DND-41 (cell line): ENCODE data around the gene EPHX1.

Source experiments
- ATAC-seq: fragments of 200-7000 bp; cut with Tn5 transposase; 3 replicates; pipeline ENCODE4 v1.9.1; 2021; ENCODE audit warnings: low read depth; ENCODE audit not compliant: insufficient read depth
- DNase-seq: peaks from one replicate; pipeline ENCODE4 v3.0.0-alpha.2; 2020
- H2AFZ ChIP-seq: 2 replicates; pipeline ENCODE4 v1.6.0; 2012; ENCODE audit warnings: low read depth, low read length
- H3K27ac ChIP-seq: 2 replicates; pipeline ENCODE4 v1.5.1; 2012; ENCODE audit warnings: low read length, inconsistent platforms
- H3K27me3 ChIP-seq: fragments of 200-600 bp; sonication (generic); 2 replicates; pipeline ENCODE4 v1.6.0; 2012; ENCODE audit warnings: low read length, mild to moderate bottlenecking, inconsistent platforms; ENCODE audit not compliant: insufficient read depth, poor library complexity
- H3K36me3 ChIP-seq: 2 replicates; pipeline ENCODE4 v1.5.1; 2012; ENCODE audit warnings: low read length, inconsistent platforms; ENCODE audit not compliant: insufficient read depth
- H3K4me1 ChIP-seq: 2 replicates; pipeline ENCODE4 v1.5.1; 2012; ENCODE audit warnings: mild to moderate bottlenecking, low read length; ENCODE audit not compliant: insufficient read depth
- H3K4me2 ChIP-seq: 2 replicates; pipeline ENCODE4 v1.6.0; 2012; ENCODE audit warnings: mild to moderate bottlenecking, moderate library complexity, low read length, inconsistent platforms; ENCODE audit not compliant: insufficient read depth
- H3K4me3 ChIP-seq, 2 experiments: fragments of 200-600 bp in 1 of 2; shearing (Covaris generic) in 1 of 2; 2 replicates each; pipeline ENCODE4 v1.5.1; 2012 to 2016; ENCODE audit warnings: inconsistent platforms in 2 of 2, low read length in 2 of 2, mild to moderate bottlenecking in 2 of 2, low read depth in 1 of 2, moderate library complexity in 1 of 2
- H3K79me2 ChIP-seq: 2 replicates; pipeline ENCODE4 v1.6.0; 2012; ENCODE audit warnings: low read length, inconsistent platforms; ENCODE audit not compliant: insufficient read depth
- H3K9ac ChIP-seq: 2 replicates; pipeline ENCODE4 v1.6.0; 2012; ENCODE audit warnings: low read depth, mild to moderate bottlenecking, inconsistent platforms, low read length, moderate library complexity
- H3K9me3 ChIP-seq: 2 replicates; pipeline ENCODE4 v1.5.1; 2012; ENCODE audit warnings: low read length, moderate library complexity, mild to moderate bottlenecking, inconsistent platforms; ENCODE audit not compliant: insufficient read depth, severe bottlenecking
- H4K20me1 ChIP-seq: 2 replicates; pipeline ENCODE4 v1.6.0; 2012; ENCODE audit warnings: low read length; ENCODE audit not compliant: insufficient read depth
- EZH2 ChIP-seq: IDR thresholded peaks from 3 replicates; pipeline ENCODE4 v1.6.1; 2012; ENCODE audit warnings: borderline replicate concordance, low read depth, mild to moderate bottlenecking, moderate library complexity, low read length, inconsistent platforms; ENCODE audit not compliant: severe bottlenecking
- TF ChIP-seq, protein P1 (sequence below): IDR thresholded peaks from 2 replicates; pipeline ENCODE4 v1.5.1; 2012; ENCODE audit warnings: borderline replicate concordance, low read length, moderate library complexity, mild to moderate bottlenecking; ENCODE audit not compliant: poor library complexity, severe bottlenecking; ENCODE audit errors: extremely low read depth

EPHX1 gene

DNA sequence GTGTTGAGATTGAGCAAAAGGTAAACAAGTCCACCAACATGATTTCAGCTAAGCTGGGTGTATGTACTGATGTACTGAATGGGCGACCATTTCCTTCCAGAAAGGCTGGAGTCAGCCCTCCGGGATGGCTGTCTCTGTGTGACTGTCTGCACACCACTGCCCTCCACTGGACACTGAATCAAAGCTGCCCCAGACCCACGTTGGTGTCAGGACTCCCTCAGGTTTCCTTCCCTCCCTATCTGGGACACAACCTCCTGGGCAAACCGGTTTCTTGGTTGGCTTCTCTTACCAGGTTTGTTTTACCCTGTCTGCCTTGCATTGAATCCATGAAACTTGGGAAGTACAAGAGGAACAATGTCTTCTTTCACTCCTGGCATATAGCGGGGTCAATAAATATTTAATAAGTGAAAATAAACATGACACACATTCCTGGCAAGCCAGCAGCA is 37.6 kb upstream of the EPHX1 start:
- peak; percentile 48; the same call in 1 of the 3 replicates for ATAC-seq
- H3K4me2 ChIP-seq: no peak overlapping the region

DNA sequence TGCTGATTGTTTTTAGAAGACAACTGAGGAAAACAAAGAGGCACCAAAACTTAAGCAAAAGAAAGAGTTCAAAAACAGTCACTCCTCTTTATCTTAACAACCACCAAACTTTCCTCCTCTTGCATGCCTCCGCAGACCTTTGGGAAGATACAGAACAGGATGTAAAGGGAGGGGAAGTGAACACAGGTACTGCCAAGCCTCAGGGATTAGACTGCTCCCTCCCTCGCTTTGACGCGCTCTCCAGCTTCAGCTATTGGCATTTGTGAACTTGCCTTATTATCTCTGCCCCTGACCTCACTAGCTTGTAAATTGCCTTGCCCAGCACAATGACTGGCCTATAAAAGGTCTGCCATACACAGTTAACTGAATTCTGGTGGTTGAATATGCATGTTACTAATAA is 37.1 kb upstream of the EPHX1 start:
- Histone ChIP-seq H3K4me3 (no peak overlapping the region), H3K79me2 (peaks cover 10% of the 10 kb centered on the region), H4K20me1 (no peaks in the 10 kb centered on the region), H3K9ac (no peak overlapping the region), H3K9me3 (no peaks in the 10 kb centered on the region), H3K4me2 (no peak overlapping the region), H3K36me3 (no peaks in the 10 kb centered on the region; the same call in 1 of the 2 replicates), H3K27ac (no peak overlapping the region), H2AFZ (no peak overlapping the region), H3K4me1 (peaks cover 26% of the 10 kb centered on the region), H3K27me3 (no peaks in the 10 kb centered on the region)
- no peak for DNase-seq
- no peak for TF ChIP-seq EZH2
- TF ChIP-seq, protein P1, sequence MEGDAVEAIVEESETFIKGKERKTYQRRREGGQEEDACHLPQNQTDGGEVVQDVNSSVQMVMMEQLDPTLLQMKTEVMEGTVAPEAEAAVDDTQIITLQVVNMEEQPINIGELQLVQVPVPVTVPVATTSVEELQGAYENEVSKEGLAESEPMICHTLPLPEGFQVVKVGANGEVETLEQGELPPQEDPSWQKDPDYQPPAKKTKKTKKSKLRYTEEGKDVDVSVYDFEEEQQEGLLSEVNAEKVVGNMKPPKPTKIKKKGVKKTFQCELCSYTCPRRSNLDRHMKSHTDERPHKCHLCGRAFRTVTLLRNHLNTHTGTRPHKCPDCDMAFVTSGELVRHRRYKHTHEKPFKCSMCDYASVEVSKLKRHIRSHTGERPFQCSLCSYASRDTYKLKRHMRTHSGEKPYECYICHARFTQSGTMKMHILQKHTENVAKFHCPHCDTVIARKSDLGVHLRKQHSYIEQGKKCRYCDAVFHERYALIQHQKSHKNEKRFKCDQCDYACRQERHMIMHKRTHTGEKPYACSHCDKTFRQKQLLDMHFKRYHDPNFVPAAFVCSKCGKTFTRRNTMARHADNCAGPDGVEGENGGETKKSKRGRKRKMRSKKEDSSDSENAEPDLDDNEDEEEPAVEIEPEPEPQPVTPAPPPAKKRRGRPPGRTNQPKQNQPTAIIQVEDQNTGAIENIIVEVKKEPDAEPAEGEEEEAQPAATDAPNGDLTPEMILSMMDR: no peak
- no peak for ATAC-seq

More for the DNA sequence above, 37.6 kb upstream of the EPHX1 start:
- Histone ChIP-seq H3K9ac (no peak overlapping the region), H3K27ac (no peak overlapping the region), H3K4me1 (peaks cover 26% of the 10 kb centered on the region), H3K36me3 (no peaks in the 10 kb centered on the region), H3K9me3 (no peaks in the 10 kb centered on the region), H4K20me1 (no peaks in the 10 kb centered on the region), H3K4me3 (no peak overlapping the region), H3K79me2 (peaks cover 9% of the 10 kb centered on the region), H2AFZ (no peak overlapping the region), H3K27me3 (no peaks in the 10 kb centered on the region)
- DNase-seq: peak; percentile 33
- TF ChIP-seq, protein P1: peak; percentile 54
- no peak for TF ChIP-seq EZH2

DNA sequence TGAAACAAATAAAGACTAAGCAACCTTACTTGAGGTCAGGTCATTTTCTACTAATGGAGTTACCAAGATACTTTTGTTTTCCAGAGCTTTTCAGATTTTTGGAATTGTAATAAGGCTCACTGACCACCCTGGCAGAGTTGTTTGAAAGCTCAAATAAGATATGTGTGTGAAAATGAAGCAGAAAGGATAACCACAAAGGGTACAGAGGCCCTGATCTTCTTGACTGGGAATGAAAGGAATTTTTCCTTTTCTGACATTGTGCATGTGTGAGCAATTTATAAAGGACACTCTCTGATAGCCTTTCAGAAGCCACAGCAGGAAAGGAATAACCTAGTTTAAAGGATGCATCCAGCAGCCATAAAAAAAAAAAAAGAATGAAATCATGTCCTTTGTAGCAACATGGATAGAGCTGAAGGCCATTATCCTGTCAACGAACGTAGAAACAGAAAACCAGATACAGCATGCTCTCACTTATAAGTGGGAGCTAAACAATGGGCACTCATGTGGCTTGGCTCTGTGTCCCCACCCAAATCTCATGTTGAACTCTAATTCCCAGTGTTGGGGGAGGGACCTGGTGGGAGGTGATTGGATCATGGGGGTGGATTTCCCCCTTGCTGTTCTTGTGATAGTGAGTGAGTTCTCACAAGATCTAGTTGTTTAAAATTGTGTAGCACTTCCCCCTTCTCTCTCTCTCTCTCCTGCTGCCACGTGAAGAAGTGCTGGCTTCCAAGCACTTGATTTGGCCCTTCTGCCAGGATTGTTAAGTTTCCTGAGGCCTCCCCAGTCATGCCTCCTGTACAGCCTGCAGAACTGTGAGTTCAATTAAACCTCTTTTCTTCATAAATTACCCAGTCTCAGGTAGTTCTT is 35.4 kb upstream of the EPHX1 start:
- no peak overlapping the region for H3K27ac ChIP-seq
- TF ChIP-seq EZH2: no peak
- TF ChIP-seq, protein P1: no peak
- H3K79me2 ChIP-seq: peaks cover 27% of the 10 kb centered on the region
- peaks cover 11% of the 10 kb centered on the region for H3K36me3 ChIP-seq
- peaks cover 8% of the 10 kb centered on the region; the same call in 1 of the 2 replicates for H4K20me1 ChIP-seq
- no peak for ATAC-seq
- no peaks in the 10 kb centered on the region for H3K9me3 ChIP-seq
- no peak for DNase-seq
- H3K4me1 ChIP-seq: peaks cover 27% of the 10 kb centered on the region
- no peak overlapping the region for H2AFZ ChIP-seq
- H3K4me3 ChIP-seq: no peak overlapping the region
- no peak overlapping the region for H3K4me2 ChIP-seq
- H3K9ac ChIP-seq: no peak overlapping the region
- H3K27me3 ChIP-seq: no peaks in the 10 kb centered on the region
